ENCODE data around the gene SNED1. TPM values are rescaled to one million over a fixed set of nuclear protein-coding genes. Genes with fewer than 3 reads are reported as not detected.

The SNED1 gene
- total RNA-seq, 1 experiment from 2014 or later: 22.0 TPM

DNA sequence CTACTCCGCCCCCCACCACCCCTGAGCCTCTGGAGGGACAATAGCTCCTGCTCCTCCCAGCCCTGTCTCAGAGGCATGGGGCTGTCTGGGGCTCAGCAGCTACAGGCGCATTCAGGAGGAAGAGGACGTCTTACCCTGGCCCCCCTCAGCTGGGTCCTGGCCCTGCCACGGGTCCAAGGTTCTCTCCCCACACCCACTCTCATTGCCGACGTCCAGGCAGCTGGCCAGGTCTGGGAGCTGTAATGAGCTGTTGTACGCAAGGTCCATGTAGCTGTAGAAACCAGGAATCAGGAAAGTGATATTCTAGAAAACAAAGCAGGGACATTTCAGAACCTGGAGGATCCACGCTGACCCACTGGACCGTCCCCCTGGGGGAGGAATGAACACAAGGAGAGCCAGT is 137.3 kb downstream of the SNED1 start:
- no peaks in the 10 kb centered on the region for H3K9me3 Mint-ChIP-seq (ENCODE audit: unreplicated experiment)
- POLR2A ChIA-PET: interaction anchor here (1.2 kb wide), 1 partner anchor 34 kb away, joined by 3 read pairs; the partner anchor contains the start of gene MTERF4
- BruUV-seq (replicated peaks): no TSS peak
- H3K4me3 Mint-ChIP-seq (ENCODE audit: unreplicated experiment): no peak overlapping the region
- TF ChIP-seq, protein P1, sequence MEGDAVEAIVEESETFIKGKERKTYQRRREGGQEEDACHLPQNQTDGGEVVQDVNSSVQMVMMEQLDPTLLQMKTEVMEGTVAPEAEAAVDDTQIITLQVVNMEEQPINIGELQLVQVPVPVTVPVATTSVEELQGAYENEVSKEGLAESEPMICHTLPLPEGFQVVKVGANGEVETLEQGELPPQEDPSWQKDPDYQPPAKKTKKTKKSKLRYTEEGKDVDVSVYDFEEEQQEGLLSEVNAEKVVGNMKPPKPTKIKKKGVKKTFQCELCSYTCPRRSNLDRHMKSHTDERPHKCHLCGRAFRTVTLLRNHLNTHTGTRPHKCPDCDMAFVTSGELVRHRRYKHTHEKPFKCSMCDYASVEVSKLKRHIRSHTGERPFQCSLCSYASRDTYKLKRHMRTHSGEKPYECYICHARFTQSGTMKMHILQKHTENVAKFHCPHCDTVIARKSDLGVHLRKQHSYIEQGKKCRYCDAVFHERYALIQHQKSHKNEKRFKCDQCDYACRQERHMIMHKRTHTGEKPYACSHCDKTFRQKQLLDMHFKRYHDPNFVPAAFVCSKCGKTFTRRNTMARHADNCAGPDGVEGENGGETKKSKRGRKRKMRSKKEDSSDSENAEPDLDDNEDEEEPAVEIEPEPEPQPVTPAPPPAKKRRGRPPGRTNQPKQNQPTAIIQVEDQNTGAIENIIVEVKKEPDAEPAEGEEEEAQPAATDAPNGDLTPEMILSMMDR (IDR thresholded peaks at IDR 0.05; ENCODE audit: unreplicated experiment): no peak
- H3K27me3 Mint-ChIP-seq (ENCODE audit: insufficient read depth, unreplicated experiment): no peaks in the 10 kb centered on the region
- CTCF ChIA-PET: interaction anchor here (0.6 to 0.8 kb wide), 3 partner anchors 227 to 622 kb away, joined by 3 to 4 read pairs (median 3); no protein-coding TSS in a partner anchor
- intact Hi-C loops (cut with micrococcal nuclease): no loop called here
- H3K36me3 Mint-ChIP-seq (ENCODE audit: insufficient read depth, unreplicated experiment): peaks cover 16% of the 10 kb centered on the region
- H3K27ac Mint-ChIP-seq (ENCODE audit: low read depth, unreplicated experiment): no peak overlapping the region
- DNase-seq (ENCODE audit: unreplicated experiment): no peak
- H3K4me1 Mint-ChIP-seq (ENCODE audit: insufficient read depth, unreplicated experiment): no peaks in the 10 kb centered on the region

DNA sequence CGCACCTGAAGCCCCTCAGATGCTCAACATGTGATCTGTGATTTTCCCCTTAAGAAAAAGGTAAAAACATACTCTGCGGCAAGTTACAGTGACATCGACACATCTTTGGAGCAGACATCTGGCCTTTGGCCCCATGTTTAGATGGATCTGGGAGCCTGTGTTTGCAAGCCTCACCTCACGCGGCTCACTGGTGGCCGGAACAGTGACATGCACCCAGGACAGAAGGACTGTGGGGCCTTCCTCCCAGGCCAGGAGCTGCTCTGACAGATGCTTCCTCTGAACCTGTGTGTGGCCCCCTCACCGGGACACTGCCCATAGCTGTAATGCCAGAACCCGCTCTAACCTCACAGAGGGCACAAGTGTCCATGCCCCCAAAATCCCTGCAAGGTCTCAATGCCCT is 137.8 kb downstream of the SNED1 start:
- no peaks in the 10 kb centered on the region for H3K4me1 Mint-ChIP-seq (ENCODE audit: insufficient read depth, unreplicated experiment)
- no peaks in the 10 kb centered on the region for H3K9me3 Mint-ChIP-seq (ENCODE audit: unreplicated experiment)
- ChIA-PET POLR2A (interaction anchor here (0.9 to 1.2 kb wide), 2 partner anchors 14 to 35 kb away, joined by 3 read pairs; partner anchors contain the start of genes MTERF4, PASK and PPP1R7), CTCF (interaction anchor here (0.8 kb wide), 1 partner anchor 622 kb away, joined by 3 read pairs; no protein-coding TSS in a partner anchor)
- DNase-seq (ENCODE audit: unreplicated experiment): no peak
- H3K36me3 Mint-ChIP-seq (ENCODE audit: insufficient read depth, unreplicated experiment): peaks cover 16% of the 10 kb centered on the region
- intact Hi-C loops (cut with micrococcal nuclease): no loop called here
- no TSS peak for BruUV-seq (replicated peaks)
- TF ChIP-seq, protein P1 (IDR thresholded peaks at IDR 0.05; ENCODE audit: unreplicated experiment): no peak
- H3K27ac Mint-ChIP-seq (ENCODE audit: low read depth, unreplicated experiment): no peak overlapping the region
- no peak overlapping the region for H3K4me3 Mint-ChIP-seq (ENCODE audit: unreplicated experiment)
- no peaks in the 10 kb centered on the region for H3K27me3 Mint-ChIP-seq (ENCODE audit: insufficient read depth, unreplicated experiment)

DNA sequence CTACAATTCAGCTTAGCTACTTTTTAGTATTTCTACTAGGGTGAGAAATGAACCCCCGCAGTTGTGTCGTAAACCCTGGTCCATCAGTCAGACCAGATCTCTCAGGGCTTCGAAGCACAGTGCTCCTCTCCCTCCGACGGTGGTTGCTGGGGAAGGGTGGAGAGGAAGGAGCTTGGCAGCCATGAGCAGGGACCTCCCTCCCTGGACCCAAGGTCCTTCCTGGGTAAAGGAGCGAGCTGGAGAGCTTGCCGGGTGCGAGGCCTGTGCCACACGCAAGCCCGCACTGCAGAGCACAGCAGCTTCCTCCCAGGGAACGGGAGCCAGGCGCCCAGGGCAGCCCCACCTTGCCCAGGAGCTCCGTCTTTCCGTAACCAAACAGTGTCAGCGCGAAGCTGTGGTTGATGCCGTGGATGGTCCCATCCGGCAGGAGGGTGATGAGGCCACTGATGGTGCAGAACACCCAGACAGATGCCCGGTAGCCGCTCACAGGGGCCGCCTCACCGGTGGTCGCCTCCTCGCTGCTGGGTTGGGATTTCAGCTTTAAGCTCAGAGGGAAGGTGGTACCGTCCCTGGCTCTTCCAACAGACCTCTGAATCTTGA is 138.3 kb downstream of the SNED1 start:
- H3K9me3 Mint-ChIP-seq (ENCODE audit: unreplicated experiment): no peaks in the 10 kb centered on the region
- no peak overlapping the region for H3K4me3 Mint-ChIP-seq (ENCODE audit: unreplicated experiment)
- no peaks in the 10 kb centered on the region for H3K4me1 Mint-ChIP-seq (ENCODE audit: insufficient read depth, unreplicated experiment)
- intact Hi-C loops (cut with micrococcal nuclease): no loop called here
- BruUV-seq (replicated peaks): no TSS peak
- CTCF ChIA-PET: no interaction called here
- H3K27ac Mint-ChIP-seq (ENCODE audit: low read depth, unreplicated experiment): no peak overlapping the region
- H3K27me3 Mint-ChIP-seq (ENCODE audit: insufficient read depth, unreplicated experiment): no peaks in the 10 kb centered on the region
- DNase-seq (ENCODE audit: unreplicated experiment): no peak
- TF ChIP-seq, protein P1 (IDR thresholded peaks at IDR 0.05; ENCODE audit: unreplicated experiment): no peak
- peaks cover 16% of the 10 kb centered on the region for H3K36me3 Mint-ChIP-seq (ENCODE audit: insufficient read depth, unreplicated experiment)
- POLR2A ChIA-PET: interaction anchor here (0.9 to 1.2 kb wide), 2 partner anchors 13 to 35 kb away, joined by 3 read pairs; partner anchors contain the start of genes MTERF4, PASK and PPP1R7

DNA sequence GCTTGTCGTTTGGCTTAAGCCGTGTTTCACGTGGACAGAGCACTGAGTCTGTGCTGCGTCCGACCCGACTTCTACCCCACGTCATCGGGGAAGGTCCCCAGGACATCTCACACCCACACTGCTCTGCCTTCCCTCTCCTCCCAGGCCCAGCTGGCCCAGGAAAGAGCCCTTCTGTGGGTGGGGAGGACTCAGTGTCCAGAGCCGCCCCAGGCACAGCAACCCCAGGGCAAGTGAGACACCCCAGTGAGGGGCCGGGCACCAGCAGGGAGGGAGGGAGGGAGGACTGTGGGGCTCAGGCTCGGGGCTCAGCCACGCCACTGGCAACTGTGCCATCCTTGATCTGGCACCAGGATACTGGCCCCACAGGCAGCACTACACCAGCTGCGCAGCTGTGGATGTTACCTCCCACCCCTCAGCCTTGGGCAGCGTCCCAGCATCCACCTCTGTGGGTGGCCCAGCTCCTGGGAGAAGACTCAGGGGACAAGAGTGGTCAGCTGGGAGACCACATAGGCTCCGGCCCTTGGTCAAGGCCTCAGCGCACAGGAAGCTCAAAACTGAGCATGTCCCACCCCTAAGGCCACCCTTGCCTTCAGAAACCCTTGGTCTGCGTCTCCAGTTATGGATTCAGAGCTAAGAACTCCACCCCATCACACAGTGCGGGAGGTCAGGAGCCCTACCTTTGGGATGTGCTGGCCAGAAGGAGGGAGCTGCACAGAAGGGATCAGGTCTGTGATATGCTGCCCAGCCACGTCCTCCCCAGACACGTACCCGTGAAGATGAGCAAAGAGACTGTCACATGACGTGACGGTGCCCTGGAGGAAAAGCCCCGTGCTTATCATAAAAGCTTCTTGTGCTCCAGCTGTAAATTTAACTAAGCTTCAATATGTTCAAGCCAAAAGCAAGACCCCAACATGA is 139.1 kb downstream of the SNED1 start:
- POLR2A ChIA-PET: interaction anchor here (0.5 to 0.9 kb wide), 2 partner anchors 12 kb away, joined by 3 read pairs; partner anchors contain the start of genes PASK and PPP1R7
- CTCF ChIA-PET: interaction anchor here (0.5 to 0.6 kb wide), 3 partner anchors 74 to 520 kb away, joined by 3 to 4 read pairs (median 3); no protein-coding TSS in a partner anchor
- H3K36me3 Mint-ChIP-seq (ENCODE audit: insufficient read depth, unreplicated experiment): peaks cover 16% of the 10 kb centered on the region

More for the DNA sequence above, 139.1 kb downstream of the SNED1 start:
- Mint-ChIP-seq H3K9me3 (ENCODE audit: unreplicated experiment) (no peaks in the 10 kb centered on the region), H3K4me3 (ENCODE audit: unreplicated experiment) (no peak overlapping the region), H3K27ac (ENCODE audit: low read depth, unreplicated experiment) (no peak overlapping the region), H3K4me1 (ENCODE audit: insufficient read depth, unreplicated experiment) (no peaks in the 10 kb centered on the region), H3K27me3 (ENCODE audit: insufficient read depth, unreplicated experiment) (no peaks in the 10 kb centered on the region)
- BruUV-seq (replicated peaks): no TSS peak
- DNase-seq (ENCODE audit: unreplicated experiment): no peak
- TF ChIP-seq, protein P1 (IDR thresholded peaks at IDR 0.05; ENCODE audit: unreplicated experiment): no peak
- intact Hi-C loops (cut with micrococcal nuclease): no loop called here

All from MCF 10A (cell line).